Ovary (tissue), 9 donors: ENCODE measurements around the gene ZSCAN30. TPM values are rescaled to one million over a fixed set of nuclear protein-coding genes. Genes with fewer than 3 reads are reported as not detected.
A peak's percentile ranks its signal among the peaks of the same experiment; 100 is the strongest.

Experiments
- DNase-seq, 5 donors: peaks; one replicate each; pipeline ENCODE4 v3.0.0-alpha.2; 2019 to 2020
- H3K27ac ChIP-seq, 2 donors: fragments of 200-600 bp; one replicate each; pipeline versions ENCODE4 v1.5.1 to v1.8.0; 2019 to 2022
- H3K27me3 ChIP-seq: fragments of 200-600 bp; one replicate; pipeline ENCODE4 v1.8.0; 2022
- H3K36me3 ChIP-seq: fragments of 200-600 bp; sonication (generic); one replicate; pipeline ENCODE4 v1.5.1; 2019
- H3K4me1 ChIP-seq: one replicate; pipeline ENCODE4 v1.8.1; 2013; ENCODE audit warnings: mild to moderate bottlenecking, moderate library complexity; ENCODE audit not compliant: insufficient read depth
- H3K4me3 ChIP-seq: fragments of 200-600 bp; sonication (generic); one replicate; pipeline ENCODE4 v1.5.1; 2017
- H3K9me3 ChIP-seq, 2 donors: fragments of 200-600 bp in 1 of 2; sonication (generic) in 1 of 2; one replicate each; pipeline versions ENCODE4 v1.5.1 to v1.8.1; 2013 to 2019; ENCODE audit warnings: mild to moderate bottlenecking in 1 of 2, moderate library complexity in 1 of 2
- EP300 ChIP-seq: sonication (generic); formaldehyde crosslinking; IDR thresholded peaks from one replicate; pipeline ENCODE4 v1.6.1; 2017; ENCODE audit warnings: antibody characterized with exemption
- POLR2A ChIP-seq: fragments of 450-650 bp; IDR thresholded peaks from one replicate; pipeline ENCODE4 v1.6.1; 2017; ENCODE audit warnings: antibody characterized with exemption, mild to moderate bottlenecking, moderate library complexity
- WGBS, 3 donors: extraction: QIAGEN DNeasy Blood & Tissue Kit in 1 of 3; methylation state at CpG; one replicate each; pipeline versions ENCODE4 v1.1.5 to v1.1.7; 2013 to 2017; 5-methylcytosine and 5-hydroxymethylcytosine counted together
- intact Hi-C, 4 donors: fragments of 100-400 bp; cut with DNase I; formaldehyde crosslinking; loops; one replicate each; pipeline versions ENCODE4 v1.11.0 to v1.15.1; 2022 to 2023
- polyA plus RNA-seq, 2 donors: library from polyadenylated mRNA; stranded (reverse); fragments of 200-250 nt in 1 of 2; fragments of 350-450 nt in 1 of 2; fragmentation: Illumina TruSeq in 1 of 2; extraction: RNeasy Lipid Tissue Mini Kit (QIAGEN cat#74804) in 1 of 2; gene quantifications; one replicate each; pipeline ENCODE4 v1.2.3, GENCODE V29; 2013 to 2014
- total RNA-seq, 7 donors: library from RNA; depleted of rRNA in 2 of 7; stranded (reverse); fragments of >200 nt in 2 of 7; fragmentation: NEBNext Ultra II Directional in 3 of 7; extraction: Animal tissue kit (Norgen Biotek cat#: 25700) in 3 of 7; gene quantifications; one replicate each; pipeline versions ENCODE4 v1.1.0 to v1.2.4, GENCODE V29; 2016 to 2023
- TF ChIP-seq, protein P1 (sequence below), 3 donors: fragments of 450-650 bp in 2 of 3; fragments of 200-600 bp in 1 of 3; IDR thresholded peaks; one replicate each; pipeline versions ENCODE4 v1.5.1 to v1.8.0; 2016 to 2022; ENCODE audit warnings: antibody characterized with exemption in 3 of 3, mild to moderate bottlenecking in 1 of 3
- donor health status: DM: no; HTN: no; CAD: no; lungs with moderate emphysema.
- donor health status: DM: no; HTN: no; CAD: no.
- donor health status: Bipolar disorder and iron deficiency.
- donor health status: DM: yes; HTN: yes; CAD: no.
- donor health status: DM: no; HTN: no; CAD: no.
- donor health status: DM: yes; HTN: yes; CAD: no.

ZSCAN30 gene
- total and polyA plus RNA-seq, 9 donors = 7.0 to 18.3 (median 13.8) TPM

DNA sequence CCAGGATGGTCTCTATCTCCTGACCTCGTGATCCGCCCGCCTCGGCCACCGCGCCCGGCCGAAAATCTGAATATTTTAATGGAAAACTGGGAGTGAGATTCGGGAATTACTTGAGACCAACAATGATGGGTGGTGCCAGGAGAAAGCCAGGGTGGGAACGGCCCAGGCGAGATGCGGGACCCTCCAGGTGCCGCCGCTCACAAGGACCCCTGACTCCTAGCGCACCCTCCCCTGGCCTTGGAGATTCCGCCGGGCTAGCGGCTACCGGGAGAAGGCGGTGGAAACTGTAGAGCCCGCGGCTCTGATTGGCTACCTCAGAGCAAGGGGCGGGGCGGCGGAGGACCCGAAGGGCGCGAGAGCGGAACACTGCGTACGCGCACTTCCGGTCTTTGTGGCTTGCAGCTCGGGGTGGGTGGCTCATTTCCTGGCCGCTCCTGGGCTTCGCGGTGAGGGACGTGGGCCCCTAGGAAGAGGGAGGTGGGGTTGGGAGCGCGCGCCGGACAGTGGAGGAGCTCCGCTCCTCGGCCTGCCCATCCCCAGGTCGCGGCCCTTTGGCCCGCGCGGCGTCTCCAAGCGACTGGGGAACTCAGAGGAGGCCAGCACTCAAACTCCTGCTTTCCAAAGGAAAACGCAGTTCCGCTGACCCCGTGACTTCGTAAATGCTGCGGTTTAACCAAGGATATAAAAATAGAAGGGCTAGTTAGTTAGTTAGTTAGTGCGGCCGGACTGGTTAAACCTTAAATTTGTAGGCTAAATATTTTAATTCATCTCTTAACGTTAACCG is 49.2 kb downstream of the ZSCAN30 start, which contains the start of gene ZNF397:
ZNF397 (plus strand) TSS at position 371 of the 784 bp plus-strand sequence. CDS start 1,437 bp downstream, outside the sequence.
- Histone ChIP-seq H3K36me3 (no peaks in the 10 kb centered on the region), H3K27me3 (no peaks in the 10 kb centered on the region), H3K4me3 (peak within 1 kb of the TSS; percentile 93), H3K27ac (peak within 1 kb of the TSS; percentile 82 to 96), H3K4me1 (peaks cover 3% of the 10 kb centered on the region), H3K9me3 (no peaks in the 10 kb centered on the region)
- TF ChIP-seq POLR2A (peak; percentile 98), EP300 (no peak)
- TF ChIP-seq, protein P1, sequence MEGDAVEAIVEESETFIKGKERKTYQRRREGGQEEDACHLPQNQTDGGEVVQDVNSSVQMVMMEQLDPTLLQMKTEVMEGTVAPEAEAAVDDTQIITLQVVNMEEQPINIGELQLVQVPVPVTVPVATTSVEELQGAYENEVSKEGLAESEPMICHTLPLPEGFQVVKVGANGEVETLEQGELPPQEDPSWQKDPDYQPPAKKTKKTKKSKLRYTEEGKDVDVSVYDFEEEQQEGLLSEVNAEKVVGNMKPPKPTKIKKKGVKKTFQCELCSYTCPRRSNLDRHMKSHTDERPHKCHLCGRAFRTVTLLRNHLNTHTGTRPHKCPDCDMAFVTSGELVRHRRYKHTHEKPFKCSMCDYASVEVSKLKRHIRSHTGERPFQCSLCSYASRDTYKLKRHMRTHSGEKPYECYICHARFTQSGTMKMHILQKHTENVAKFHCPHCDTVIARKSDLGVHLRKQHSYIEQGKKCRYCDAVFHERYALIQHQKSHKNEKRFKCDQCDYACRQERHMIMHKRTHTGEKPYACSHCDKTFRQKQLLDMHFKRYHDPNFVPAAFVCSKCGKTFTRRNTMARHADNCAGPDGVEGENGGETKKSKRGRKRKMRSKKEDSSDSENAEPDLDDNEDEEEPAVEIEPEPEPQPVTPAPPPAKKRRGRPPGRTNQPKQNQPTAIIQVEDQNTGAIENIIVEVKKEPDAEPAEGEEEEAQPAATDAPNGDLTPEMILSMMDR (IDR thresholded peaks at IDR 0.05) = peak in 1 of 3 donors; percentile 39
- 0 to 1% (median 0%) methylated on average over 52 to 60 of the region's 60 CpGs for WGBS, 3 donors
- peak; percentile 98 to 99 (median 98) for DNase-seq
- intact Hi-C loops = no loop called here

GRCh38 chr18:35239314-35239713 is 50.7 kb downstream of the ZSCAN30 start:
- no peak overlapping the region for H3K27ac ChIP-seq
- no peaks in the 10 kb centered on the region for H3K36me3 ChIP-seq
- no peak overlapping the region for H3K4me3 ChIP-seq
- no peak for DNase-seq
- no peaks in the 10 kb centered on the region for H3K9me3 ChIP-seq
- intact Hi-C loops = no loop called here
- no peaks in the 10 kb centered on the region for H3K27me3 ChIP-seq
- H3K4me1 ChIP-seq = peaks cover 3% of the 10 kb centered on the region
- WGBS, 3 donors = 81 to 98% (median 94%) methylated on average over 1 of the region's 1 CpG
- no peak for TF ChIP-seq POLR2A
- TF ChIP-seq, protein P1 (IDR thresholded peaks at IDR 0.05) = no peak

- H3K27ac ChIP-seq = no peak overlapping the region
- intact Hi-C loops = no loop called here
- no peaks in the 10 kb centered on the region for H3K4me1 ChIP-seq
- TF ChIP-seq POLR2A = no peak
- TF ChIP-seq, protein P1 (IDR thresholded peaks at IDR 0.05) = no peak
- TF ChIP-seq EP300 = no peak
- WGBS, 3 donors = 76 to 82% (median 77%) methylated on average over 1 of the region's 1 CpG
- H3K9me3 ChIP-seq = no peaks in the 10 kb centered on the region
- no peaks in the 10 kb centered on the region for H3K36me3 ChIP-seq
- no peak for DNase-seq
- no peak overlapping the region for H3K4me3 ChIP-seq
- H3K27me3 ChIP-seq = no peaks in the 10 kb centered on the region
Measured at GRCh38 chr18:35236571-35237363, 53.3 kb downstream of the ZSCAN30 start.

DNA sequence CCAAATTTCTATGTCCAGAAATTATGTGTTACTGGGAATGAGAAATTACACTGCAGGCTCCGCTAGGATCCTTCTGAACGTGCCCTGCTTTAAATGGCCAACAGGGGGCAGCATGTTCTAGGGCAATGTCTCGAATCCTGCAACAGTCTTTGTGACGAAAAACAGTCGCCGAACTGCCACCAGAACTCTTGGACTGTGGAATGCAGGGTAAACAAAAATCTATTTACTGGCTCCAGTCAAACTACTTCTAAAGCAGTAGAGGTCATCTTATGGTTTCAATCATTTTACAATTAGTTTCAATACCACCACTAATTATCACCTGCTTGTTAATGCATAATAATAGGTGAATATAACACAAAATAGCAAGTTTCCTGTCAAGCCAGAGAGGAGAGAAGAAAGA is 59.0 kb downstream of the ZSCAN30 start:
- H3K27ac ChIP-seq = no peak overlapping the region
- no peaks in the 10 kb centered on the region for H3K36me3 ChIP-seq
- WGBS, 3 donors = 1 to 4% (median 1%) methylated on average over 6 of the region's 6 CpGs
- intact Hi-C loops = no loop called here
- no peaks in the 10 kb centered on the region for H3K27me3 ChIP-seq
- no peaks in the 10 kb centered on the region for H3K4me1 ChIP-seq
- no peak for TF ChIP-seq EP300
- TF ChIP-seq, protein P1 (IDR thresholded peaks at IDR 0.05) = peak; percentile 60 to 73 (median 70)
- no peak for TF ChIP-seq POLR2A
- peak; percentile 60 to 75 (median 74) for DNase-seq
- H3K9me3 ChIP-seq = no peaks in the 10 kb centered on the region
- H3K4me3 ChIP-seq = no peak overlapping the region
